ENCODE data around the gene CPD.

The CPD gene

GRCh38 chr17:30517786-30518185 lies 139.1 kb downstream of the CPD start:
- DNase-seq, result no peak

- no peak for DNase-seq
Observed at GRCh38 chr17:30519166-30519565, 140.4 kb downstream of the CPD start.
